ENCODE data around the gene ASB10. TPM values are rescaled to one million over a fixed set of nuclear protein-coding genes. Genes with fewer than 3 reads are reported as not detected.

The ASB10 gene
- total and polyA plus RNA-seq, 2 experiments from 2014 or later: not detected

- no peak for TF ChIP-seq ZNF462 (CRISPR knock-in tag; IDR thresholded peaks at IDR 0.05)
- no peak for TF ChIP-seq ZNF114 (CRISPR knock-in tag; IDR thresholded peaks at IDR 0.05)
- TF ChIP-seq NANOG (IDR thresholded peaks at IDR 0.05; ENCODE audit: borderline replicate concordance): no peak
- no peak for TF ChIP-seq JUNB (IDR thresholded peaks at IDR 0.05; ENCODE audit: unreplicated experiment)
- no peak for TF ChIP-seq STAT1 (IDR thresholded peaks at IDR 0.05; ENCODE audit: unreplicated experiment)
- TF ChIP-seq EZH2 (IDR thresholded peaks at IDR 0.05; ENCODE audit: low read depth, unreplicated experiment): no peak
- TF ChIP-seq ETS1 (IDR thresholded peaks at IDR 0.05): no peak
- TF ChIP-seq CTCF (conservative IDR thresholded peaks at IDR 0.05; ENCODE audit: low read depth in 2 of 2): no peak
- no peak for TF ChIP-seq EZH2phosphoT487 (IDR thresholded peaks at IDR 0.05; ENCODE audit: unreplicated experiment)
These were observed 10.6 kb downstream of the ASB10 start (continued) for GRCh38 chr7:151176401-151176800.
